OCI-LY1 (cell line): ENCODE results near the gene HECW1.

Experiments
- H2AFZ ChIP-seq: fragments of 200-600 bp; sonication (generic), shearing (Covaris generic); 2 replicates; pipeline ENCODE4 v1.6.0; 2014; ENCODE audit warnings: antibody characterized with exemption, mild to moderate bottlenecking, low read length
- H3F3A ChIP-seq: fragments of 200-600 bp; sonication (generic), shearing (Covaris generic); 2 replicates; pipeline ENCODE4 v1.6.0; 2014; ENCODE audit warnings: mild to moderate bottlenecking, antibody characterized with exemption, low read length, moderate library complexity; ENCODE audit not compliant: insufficient read depth
- H3K27ac ChIP-seq: fragments of 200-600 bp; sonication (generic); 2 replicates; pipeline ENCODE4 v1.5.1; 2014; ENCODE audit warnings: low read length, mixed run types, mild to moderate bottlenecking, low read depth; ENCODE audit not compliant: poor library complexity, severe bottlenecking
- H3K27me3 ChIP-seq: fragments of 200-600 bp; sonication (generic); 2 replicates; pipeline ENCODE4 v1.6.0; 2014; ENCODE audit warnings: antibody characterized with exemption, mild to moderate bottlenecking, low read length, moderate library complexity; ENCODE audit not compliant: insufficient read depth
- H3K36me3 ChIP-seq: fragments of 200-600 bp; sonication (generic); 2 replicates; pipeline ENCODE4 v1.6.1; 2014; ENCODE audit warnings: mild to moderate bottlenecking, antibody characterized with exemption, low read length, moderate library complexity, mixed read lengths; ENCODE audit not compliant: insufficient read depth
- H3K4me1 ChIP-seq: fragments of 200-600 bp; sonication (generic); 2 replicates; pipeline ENCODE4 v1.5.1; 2014; ENCODE audit warnings: mild to moderate bottlenecking, low read length, moderate library complexity; ENCODE audit not compliant: insufficient read depth, severe bottlenecking
- H3K4me2 ChIP-seq: fragments of 200-600 bp; sonication (generic), shearing (Covaris generic); 2 replicates; pipeline ENCODE4 v1.6.1; 2014; ENCODE audit warnings: low read length
- H3K4me3 ChIP-seq: fragments of 200-600 bp; sonication (generic); 2 replicates; pipeline ENCODE4 v1.5.1; 2014; ENCODE audit warnings: low read length, low read depth, mild to moderate bottlenecking, mixed read lengths; ENCODE audit not compliant: poor library complexity, severe bottlenecking
- H3K79me2 ChIP-seq: fragments of 200-600 bp; shearing (Covaris generic); 2 replicates; pipeline ENCODE4 v1.6.1; 2016; ENCODE audit warnings: mixed run types, low read length, mixed read lengths; ENCODE audit not compliant: insufficient read depth
- H3K9ac ChIP-seq: fragments of 200-600 bp; sonication (generic), shearing (Covaris generic); 2 replicates; pipeline ENCODE4 v1.6.1; 2014; ENCODE audit warnings: mild to moderate bottlenecking, low read length, mixed read lengths
- H3K9me2 ChIP-seq: fragments of 200-600 bp; sonication (generic), shearing (Covaris generic); 2 replicates; pipeline ENCODE4 v1.6.1; 2014; ENCODE audit warnings: low read depth, mild to moderate bottlenecking, low read length, mixed read lengths
- H3K9me3 ChIP-seq: fragments of 200-600 bp; shearing (Covaris generic); 2 replicates; pipeline ENCODE4 v1.6.1; 2014; ENCODE audit warnings: low read length, mixed read lengths
- H4K20me1 ChIP-seq: fragments of 200-600 bp; sonication (generic), shearing (Covaris generic); 2 replicates; pipeline ENCODE4 v1.6.0; 2016; ENCODE audit warnings: mild to moderate bottlenecking, low read length; ENCODE audit not compliant: insufficient read depth
- CTCF ChIP-seq: fragments of 200-600 bp; sonication (generic), shearing (Covaris generic); IDR thresholded peaks from 2 replicates; pipeline ENCODE4 v1.5.1; 2017; ENCODE audit warnings: mild to moderate bottlenecking, antibody characterized with exemption, low read length, moderate library complexity, mixed read lengths
- EZH2 ChIP-seq: fragments of 200-600 bp; sonication (generic), shearing (Covaris generic); IDR thresholded peaks from 2 replicates; pipeline ENCODE4 v1.8.0; 2017; ENCODE audit warnings: borderline replicate concordance, mixed run types, mild to moderate bottlenecking, antibody characterized with exemption, low read length, moderate library complexity, mixed read lengths

HECW1 gene

GRCh38 chr7:43289826-43290225 lies 177.4 kb downstream of the HECW1 start:
- Histone ChIP-seq H3K9ac (no peak overlapping the region), H3K9me3 (peaks cover 8% of the 10 kb centered on the region), H3K4me2 (no peak overlapping the region), H3K9me2 (no peaks in the 10 kb centered on the region), H3K4me1 (no peaks in the 10 kb centered on the region), H3K36me3 (no peaks in the 10 kb centered on the region), H3K27ac (no peak overlapping the region), H2AFZ (no peak overlapping the region), H4K20me1 (no peaks in the 10 kb centered on the region), H3K4me3 (no peak overlapping the region), H3K79me2 (no peaks in the 10 kb centered on the region), H3F3A (no peaks in the 10 kb centered on the region), H3K27me3 (peaks cover 5% of the 10 kb centered on the region; the same call in 1 of the 2 replicates)
- TF ChIP-seq CTCF, result no peak
- TF ChIP-seq EZH2, result no peak

- Histone ChIP-seq H3K9ac (no peak overlapping the region), H3K4me2 (no peak overlapping the region), H3K9me3 (peaks cover 8% of the 10 kb centered on the region), H3K9me2 (no peaks in the 10 kb centered on the region), H3K79me2 (no peaks in the 10 kb centered on the region), H3F3A (no peaks in the 10 kb centered on the region), H3K36me3 (no peaks in the 10 kb centered on the region), H3K4me3 (no peak overlapping the region), H2AFZ (no peak overlapping the region), H3K27me3 (peaks cover 5% of the 10 kb centered on the region; the same call in 1 of the 2 replicates), H3K4me1 (no peaks in the 10 kb centered on the region), H3K27ac (no peak overlapping the region), H4K20me1 (no peaks in the 10 kb centered on the region)
- TF ChIP-seq CTCF, result no peak
- TF ChIP-seq EZH2, result no peak
Measured at GRCh38 chr7:43290978-43291377, 178.5 kb downstream of the HECW1 start.

GRCh38 chr7:43291789-43292188 lies 179.3 kb downstream of the HECW1 start:
- no peak overlapping the region for H3K4me2 ChIP-seq
- no peaks in the 10 kb centered on the region for H3K4me1 ChIP-seq
- no peak overlapping the region for H3K27ac ChIP-seq
- H2AFZ ChIP-seq, result no peak overlapping the region
- no peak overlapping the region for H3K4me3 ChIP-seq
- H4K20me1 ChIP-seq, result no peaks in the 10 kb centered on the region
- H3K79me2 ChIP-seq, result no peaks in the 10 kb centered on the region
- no peaks in the 10 kb centered on the region for H3F3A ChIP-seq
- H3K9me3 ChIP-seq, result peaks cover 8% of the 10 kb centered on the region
- H3K9ac ChIP-seq, result no peak overlapping the region
- H3K36me3 ChIP-seq, result no peaks in the 10 kb centered on the region
- no peak for TF ChIP-seq CTCF
- TF ChIP-seq EZH2, result no peak
- H3K27me3 ChIP-seq, result peaks cover 5% of the 10 kb centered on the region; the same call in 1 of the 2 replicates
- no peaks in the 10 kb centered on the region for H3K9me2 ChIP-seq
